Kidney (tissue), 14 donors: ENCODE results near the gene EBF3. TPM values are rescaled to one million over a fixed set of nuclear protein-coding genes. Genes with fewer than 3 reads are reported as not detected.

Experiments
- DNase-seq, 5 donors: peaks; one replicate each; pipeline ENCODE4 v3.0.0-alpha.2; 2013 to 2020
- FAIRE-seq: peaks from 2 replicates; lab custom pipeline; 2012; peaks lifted over from hg19 to GRCh38; lab: Jason Lieb, UNC
- H3K27ac ChIP-seq, 2 donors: one replicate each; pipeline ENCODE4 v1.7.0; 2013; ENCODE audit warnings: low read depth in 2 of 2, low read length in 2 of 2, inconsistent platforms in 1 of 2
- H3K27me3 ChIP-seq: one replicate; pipeline ENCODE4 v1.7.1; 2013; ENCODE audit warnings: low read length, inconsistent platforms; ENCODE audit not compliant: control insufficient read depth, insufficient read depth
- H3K36me3 ChIP-seq, 3 donors: one replicate each; pipeline versions ENCODE4 v1.7.0 to v1.7.1; 2013; ENCODE audit warnings: low read length in 3 of 3, control low read depth in 1 of 3, inconsistent platforms in 1 of 3; ENCODE audit not compliant: insufficient read depth in 3 of 3, control insufficient read depth in 2 of 3
- H3K4me1 ChIP-seq, 3 donors: one replicate each; pipeline versions ENCODE4 v1.7.0 to v1.7.1; 2013; ENCODE audit warnings: low read length in 3 of 3, inconsistent platforms in 1 of 3, low read depth in 1 of 3; ENCODE audit not compliant: control insufficient read depth in 2 of 3, insufficient read depth in 2 of 3
- H3K4me3 ChIP-seq, 3 donors: one replicate each; pipeline versions ENCODE4 v1.7.0 to v1.8.1; 2013; ENCODE audit warnings: low read length in 3 of 3, control low read depth in 1 of 3, inconsistent platforms in 1 of 3
- H3K9ac ChIP-seq, 3 donors: one replicate each; pipeline versions ENCODE4 v1.7.0 to v1.7.1; 2013; ENCODE audit warnings: low read length in 3 of 3, control low read depth in 1 of 3, inconsistent platforms in 1 of 3
- H3K9me3 ChIP-seq, 3 donors: one replicate each; pipeline versions ENCODE4 v1.7.0 to v1.7.1; 2013; ENCODE audit warnings: low read length in 3 of 3, control low read depth in 1 of 3, inconsistent platforms in 1 of 3; ENCODE audit not compliant: control insufficient read depth in 2 of 3, insufficient read depth in 1 of 3
- intact Hi-C: fragments of 100-400 bp; cut with DNase I; formaldehyde crosslinking; loops from one replicate; pipeline ENCODE4 v1.11.1; 2022
- polyA plus RNA-seq: library from polyadenylated mRNA; stranded (reverse); fragments of 350-450 nt; fragmentation: Illumina TruSeq; extraction: RNeasy Lipid Tissue Mini Kit (QIAGEN cat#74804); gene quantifications from one replicate; pipeline ENCODE4 v1.2.3, GENCODE V29; 2014; ENCODE audit warnings: low read depth, low replicate concordance; ENCODE audit not compliant: insufficient read depth
- total RNA-seq: library from RNA; stranded (reverse); fragmentation: NEBNext Ultra II Directional; extraction: Animal tissue kit (Norgen Biotek cat#: 25700); gene quantifications from one replicate; pipeline ENCODE4 v1.2.1, GENCODE V29; 2021
- TF ChIP-seq, protein P1 (sequence below): IDR thresholded peaks from 3 replicates; pipeline ENCODE4 v1.5.1; 2012; ENCODE audit warnings: mild to moderate bottlenecking, moderate library complexity, borderline replicate concordance; ENCODE audit not compliant: insufficient read depth; ENCODE audit errors: extremely low read depth
- donor health status: control.
- donor health status: control.
- donor health status: control.
- donor health status: control.
- donor health status: control.
- donor health status: DM: yes; HTN: yes; CAD: no.
- donor health status: Normal renal cell carcinoma (clear cell type).

Gene EBF3
- total and polyA plus RNA-seq, 2 donors from 2014 or later = 0.09 to 0.98 TPM

DNA sequence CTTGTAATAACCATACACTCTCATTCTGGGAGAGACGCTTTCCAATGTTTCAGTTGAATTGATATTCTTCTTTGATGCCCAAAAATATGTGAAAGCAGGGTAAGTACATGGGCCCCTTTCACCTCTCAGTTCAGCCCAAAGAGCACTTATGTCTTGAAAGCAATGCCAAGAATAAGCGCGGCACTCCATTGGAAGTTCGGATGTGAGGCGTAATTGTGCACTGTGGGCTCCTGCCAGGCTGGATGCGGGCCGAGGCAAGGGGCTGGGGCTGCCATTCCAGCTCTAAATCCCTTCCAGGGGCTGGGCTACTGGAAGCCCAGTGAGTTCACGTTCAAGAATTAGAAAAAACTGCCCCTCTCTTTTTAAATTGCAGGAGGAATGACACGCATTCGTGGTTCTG, 113.8 kb downstream of the EBF3 start:
- TF ChIP-seq, protein P1, sequence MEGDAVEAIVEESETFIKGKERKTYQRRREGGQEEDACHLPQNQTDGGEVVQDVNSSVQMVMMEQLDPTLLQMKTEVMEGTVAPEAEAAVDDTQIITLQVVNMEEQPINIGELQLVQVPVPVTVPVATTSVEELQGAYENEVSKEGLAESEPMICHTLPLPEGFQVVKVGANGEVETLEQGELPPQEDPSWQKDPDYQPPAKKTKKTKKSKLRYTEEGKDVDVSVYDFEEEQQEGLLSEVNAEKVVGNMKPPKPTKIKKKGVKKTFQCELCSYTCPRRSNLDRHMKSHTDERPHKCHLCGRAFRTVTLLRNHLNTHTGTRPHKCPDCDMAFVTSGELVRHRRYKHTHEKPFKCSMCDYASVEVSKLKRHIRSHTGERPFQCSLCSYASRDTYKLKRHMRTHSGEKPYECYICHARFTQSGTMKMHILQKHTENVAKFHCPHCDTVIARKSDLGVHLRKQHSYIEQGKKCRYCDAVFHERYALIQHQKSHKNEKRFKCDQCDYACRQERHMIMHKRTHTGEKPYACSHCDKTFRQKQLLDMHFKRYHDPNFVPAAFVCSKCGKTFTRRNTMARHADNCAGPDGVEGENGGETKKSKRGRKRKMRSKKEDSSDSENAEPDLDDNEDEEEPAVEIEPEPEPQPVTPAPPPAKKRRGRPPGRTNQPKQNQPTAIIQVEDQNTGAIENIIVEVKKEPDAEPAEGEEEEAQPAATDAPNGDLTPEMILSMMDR = no peak
- H3K9ac ChIP-seq = no peak overlapping the region
- intact Hi-C loops = no loop called here
- H3K4me3 ChIP-seq = no peak overlapping the region
- H3K27ac ChIP-seq = no peak overlapping the region
- no peaks in the 10 kb centered on the region for H3K9me3 ChIP-seq
- no peak for DNase-seq
- H3K36me3 ChIP-seq = no peaks in the 10 kb centered on the region
- no peaks in the 10 kb centered on the region for H3K27me3 ChIP-seq
- peaks cover 0 to 4% (median 0%) of the 10 kb centered on the region in 3 donors for H3K4me1 ChIP-seq
- no peak for FAIRE-seq

DNA sequence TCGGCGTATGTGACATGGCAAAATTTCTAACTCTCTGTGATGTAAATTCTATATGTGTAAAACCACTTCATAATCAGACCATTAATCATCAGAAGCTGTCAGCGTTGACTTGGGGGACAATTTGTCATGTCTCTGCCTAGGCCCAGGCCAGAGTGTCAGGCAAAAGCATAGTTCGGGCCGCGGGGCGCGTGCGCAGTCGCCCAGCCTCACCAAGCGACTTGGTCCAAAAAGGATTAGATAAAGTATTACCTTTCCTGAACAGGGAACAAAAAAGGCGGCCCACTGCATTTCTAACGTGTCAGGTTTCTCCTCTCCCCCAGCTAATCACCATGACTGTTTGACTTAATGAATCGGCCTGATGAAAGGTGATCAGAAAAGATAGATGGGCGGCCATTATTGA, 114.2 kb downstream of the EBF3 start:
- DNase-seq (peak in 1 of 5 donors; percentile 31), FAIRE-seq (no peak)
- Histone ChIP-seq H3K4me1 (peaks cover 0 to 4% (median 0%) of the 10 kb centered on the region in 3 donors), H3K9me3 (no peaks in the 10 kb centered on the region), H3K27me3 (no peaks in the 10 kb centered on the region), H3K36me3 (no peaks in the 10 kb centered on the region), H3K9ac (no peak overlapping the region), H3K27ac (no peak overlapping the region), H3K4me3 (no peak overlapping the region)
- intact Hi-C loops = no loop called here
- TF ChIP-seq, protein P1 = no peak

DNA sequence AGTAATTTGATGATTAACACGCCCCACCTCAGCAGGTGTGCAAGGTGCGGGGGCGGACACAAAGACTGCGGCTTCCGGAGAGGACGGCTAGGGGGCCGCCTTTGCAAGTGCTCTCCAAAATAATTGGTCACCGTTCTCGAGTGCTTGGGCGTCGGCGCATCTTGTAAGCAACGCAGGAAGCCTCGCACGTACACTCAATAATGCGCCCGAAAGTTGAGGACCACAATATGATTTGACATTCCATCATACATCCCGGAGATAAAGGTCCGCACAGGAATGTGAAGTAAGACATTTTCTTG, 114.7 kb downstream of the EBF3 start:
- H3K4me1 ChIP-seq = peaks cover 0 to 4% (median 0%) of the 10 kb centered on the region in 3 donors
- TF ChIP-seq, protein P1 = no peak
- no peak overlapping the region for H3K9ac ChIP-seq
- H3K4me3 ChIP-seq = no peak overlapping the region
- H3K9me3 ChIP-seq = no peaks in the 10 kb centered on the region
- intact Hi-C loops = no loop called here
- no peaks in the 10 kb centered on the region for H3K36me3 ChIP-seq
- FAIRE-seq = no peak
- DNase-seq = peak in 1 of 5 donors; percentile 31
- H3K27me3 ChIP-seq = no peaks in the 10 kb centered on the region
- no peak overlapping the region for H3K27ac ChIP-seq

DNA sequence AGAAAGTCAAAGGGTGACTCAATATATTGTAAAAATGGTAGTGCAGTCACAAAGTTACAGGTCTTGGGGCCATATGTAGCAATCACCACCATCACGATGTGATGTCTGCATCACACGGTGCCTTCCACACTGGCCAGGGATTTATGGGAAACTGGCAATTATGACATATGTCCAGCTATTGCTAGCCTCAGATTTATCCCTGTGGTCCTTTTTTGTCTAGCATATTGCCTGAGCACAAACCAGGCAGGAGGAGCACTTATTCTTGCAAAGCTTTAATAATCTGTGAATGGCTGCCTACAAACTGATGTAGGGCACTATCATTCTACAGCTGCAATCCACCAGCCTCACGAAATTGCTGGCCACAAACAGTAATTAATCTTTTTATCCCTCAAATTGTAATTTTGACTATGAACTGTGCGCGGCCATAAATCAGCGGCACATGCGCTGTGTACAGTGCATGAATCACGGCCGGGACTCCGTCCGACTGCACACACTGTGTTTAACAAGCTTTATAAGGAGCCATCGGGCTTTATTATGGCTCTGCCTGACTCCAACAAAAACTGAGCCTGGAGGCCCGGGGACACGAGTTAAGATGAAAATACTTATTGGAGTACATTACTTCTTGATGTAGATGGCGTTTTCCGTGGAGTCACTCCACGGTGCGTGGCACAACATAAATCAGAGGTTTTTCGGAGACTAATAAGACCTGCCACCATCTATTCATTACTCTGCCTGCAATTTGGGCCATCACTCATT, 115.2 kb downstream of the EBF3 start:
- peaks cover 0 to 2% (median 0%) of the 10 kb centered on the region in 3 donors for H3K4me1 ChIP-seq

More for the DNA sequence above, 115.2 kb downstream of the EBF3 start:
- H3K36me3 ChIP-seq = no peaks in the 10 kb centered on the region
- no peak overlapping the region for H3K4me3 ChIP-seq
- TF ChIP-seq, protein P1 = no peak
- DNase-seq = peak in 1 of 5 donors; percentile 24
- H3K9ac ChIP-seq = no peak overlapping the region
- FAIRE-seq = no peak
- H3K27me3 ChIP-seq = no peaks in the 10 kb centered on the region
- H3K9me3 ChIP-seq = no peaks in the 10 kb centered on the region
- H3K27ac ChIP-seq = no peak overlapping the region
- intact Hi-C loops = no loop called here
